ENCODE measurements around the gene LETM1.
A peak's percentile ranks its signal among the peaks of the same experiment; 100 is the strongest.

LETM1 gene

DNA sequence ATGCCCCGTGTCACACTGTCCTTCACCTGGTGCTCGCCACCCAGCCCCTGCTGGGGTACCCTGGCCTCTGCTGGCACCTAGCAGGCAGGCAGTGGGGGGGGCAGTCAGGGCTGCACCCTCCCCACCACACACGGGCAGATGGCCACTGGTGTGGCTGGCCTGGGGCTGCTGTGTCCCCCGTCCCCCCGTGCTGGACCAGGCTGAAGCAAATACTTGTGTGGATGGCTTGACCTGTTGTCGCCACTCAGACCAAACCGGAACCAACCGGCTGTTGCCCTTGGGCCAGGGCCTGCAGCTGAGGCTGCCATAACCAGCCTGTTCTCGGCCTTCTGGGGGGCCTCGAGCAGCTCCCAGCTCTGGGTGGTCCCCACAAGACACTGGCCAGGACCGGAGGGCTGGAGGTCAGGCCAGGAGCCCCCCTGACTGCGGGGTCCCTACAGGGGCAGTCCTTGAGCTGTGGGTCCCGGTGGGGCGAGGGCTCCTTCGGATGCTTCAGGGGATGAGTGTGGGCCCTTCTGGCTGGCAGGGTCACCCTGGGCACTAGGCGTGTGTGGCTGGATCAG, 58.6 kb downstream of the LETM1 start:
- H3K4me3 ChIP-seq (ENCODE audit: low read length in 2 of 2): no peak overlapping the region
- peak overlapping the region; percentile 58 for H2BK12ac ChIP-seq (ENCODE audit: low read length)
- H4K91ac ChIP-seq (ENCODE audit: low read depth, low read length, poor library complexity): no peak overlapping the region
- H3K27ac ChIP-seq (replicated peaks; ENCODE audit: low read length): no peak overlapping the region
- peak overlapping the region; percentile 83 for H3K18ac ChIP-seq (ENCODE audit: low read length)
- peaks cover 0 to 20% of the 10 kb centered on the region in 2 donors for H3K36me3 ChIP-seq (replicated peaks in 1 of 2; ENCODE audit: control insufficient read depth in 2 of 2, insufficient read depth in 2 of 2, low read length in 2 of 2)
- peak overlapping the region; percentile 3 for H4K8ac ChIP-seq (ENCODE audit: low read depth, low read length)
- H3K4me2 ChIP-seq (ENCODE audit: insufficient read depth, low read length, poor library complexity, severe bottlenecking): no peak overlapping the region
- H3K27me3 ChIP-seq (ENCODE audit: control insufficient read depth in 3 of 3, insufficient read depth in 3 of 3, low read depth in 1 of 3, low read length in 3 of 3): peaks cover 8 to 30% (median 11%) of the 10 kb centered on the region in 3 experiments
- peak overlapping the region; percentile 82 for H3K14ac ChIP-seq (ENCODE audit: low read length)
- no peak overlapping the region for H2BK120ac ChIP-seq (ENCODE audit: low read depth, low read length)
- H2BK5ac ChIP-seq (ENCODE audit: low read length): peak overlapping the region; percentile 75
- peaks cover 17% of the 10 kb centered on the region for H3K79me1 ChIP-seq (ENCODE audit: low read depth, low read length)
- peak overlapping the region; percentile 44 for H3K9ac ChIP-seq (ENCODE audit: low read depth, low read length, poor library complexity)
- H3K4me1 ChIP-seq (ENCODE audit: control insufficient read depth in 2 of 2, insufficient read depth in 1 of 2, low read depth in 1 of 2, low read length in 2 of 2): peaks cover 9 to 19% of the 10 kb centered on the region in 2 donors
- peak overlapping the region; percentile 85 for H3K23ac ChIP-seq (ENCODE audit: low read depth, low read length, poor library complexity)
- no peak overlapping the region for H3K4ac ChIP-seq (ENCODE audit: low read length)
- peak overlapping the region; percentile 90 for H2AK5ac ChIP-seq (ENCODE audit: low read depth, low read length)
- no peak overlapping the region for H2BK15ac ChIP-seq (ENCODE audit: low read length)
- WGBS, 2 donors (ENCODE audit: extremely low coverage in 2 of 2, insufficient read length in 2 of 2, insufficient replicate concordance in 1 of 2): no CpG with 5 or more reads among the region's 16 CpGs
- no peaks in the 10 kb centered on the region for H3K9me3 ChIP-seq (replicated peaks in 1 of 2; ENCODE audit: control insufficient read depth in 2 of 2, insufficient read depth in 1 of 2, low read depth in 1 of 2, low read length in 2 of 2)
- no peak for DNase-seq (ENCODE audit: low spot score)
- no peak overlapping the region for H2AFZ ChIP-seq (ENCODE audit: low read length)

DNA sequence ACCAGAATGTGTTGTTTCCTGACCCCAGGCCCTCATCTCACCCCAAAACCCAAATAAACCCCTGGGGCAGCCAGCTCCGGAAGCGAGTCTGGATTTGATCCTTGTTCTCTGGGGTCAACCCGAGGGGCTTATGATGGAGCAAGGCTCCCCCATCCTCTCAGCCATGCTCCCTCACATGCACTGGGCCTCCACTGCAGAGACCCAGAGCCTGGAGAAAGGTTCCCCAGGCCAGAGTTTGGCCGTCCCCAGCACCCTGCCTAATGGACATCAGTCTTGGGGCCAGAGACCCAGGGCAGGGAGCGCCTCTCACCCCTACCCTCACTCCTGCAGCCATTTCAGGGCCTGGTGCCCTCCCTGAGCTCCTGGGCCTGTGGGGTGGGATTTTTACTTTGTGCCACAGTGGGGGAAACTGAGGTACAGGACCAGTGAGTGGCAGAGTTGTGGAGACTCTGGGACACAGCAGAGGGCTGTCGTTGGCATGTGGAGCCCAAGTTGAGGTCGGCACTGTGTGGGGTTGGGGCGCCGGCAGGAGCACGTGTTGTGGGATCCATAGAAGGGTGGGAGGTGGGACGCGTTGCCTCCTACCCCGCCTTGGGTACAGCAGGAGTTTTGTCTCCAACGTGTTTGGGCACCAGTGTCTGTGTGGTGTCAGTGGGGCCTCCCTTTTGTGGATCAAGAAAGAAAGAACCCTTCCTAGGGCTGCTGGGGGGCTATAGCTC, 59.3 kb downstream of the LETM1 start:
- no peak overlapping the region for H2AFZ ChIP-seq (ENCODE audit: low read length)
- peaks cover 0 to 2% of the 10 kb centered on the region in 2 donors for H3K9me3 ChIP-seq (replicated peaks in 1 of 2; ENCODE audit: control insufficient read depth in 2 of 2, insufficient read depth in 1 of 2, low read depth in 1 of 2, low read length in 2 of 2)
- peaks cover 0 to 13% of the 10 kb centered on the region in 2 donors for H3K36me3 ChIP-seq (replicated peaks in 1 of 2; ENCODE audit: control insufficient read depth in 2 of 2, insufficient read depth in 2 of 2, low read length in 2 of 2)
- WGBS, 2 donors (ENCODE audit: extremely low coverage in 2 of 2, insufficient read length in 2 of 2, insufficient replicate concordance in 1 of 2): no CpG with 5 or more reads among the region's 14 CpGs
- no peak overlapping the region for H3K4me3 ChIP-seq (ENCODE audit: low read length in 2 of 2)
- H3K4me2 ChIP-seq (ENCODE audit: insufficient read depth, low read length, poor library complexity, severe bottlenecking): no peak overlapping the region
- no peak overlapping the region for H2BK15ac ChIP-seq (ENCODE audit: low read length)
- peak overlapping the region; percentile 90 for H2AK5ac ChIP-seq (ENCODE audit: low read depth, low read length)
- no peak overlapping the region for H3K27ac ChIP-seq (replicated peaks; ENCODE audit: low read length)
- H3K4ac ChIP-seq (ENCODE audit: low read length): no peak overlapping the region
- peak overlapping the region; percentile 85 for H3K23ac ChIP-seq (ENCODE audit: low read depth, low read length, poor library complexity)
- peaks cover 11 to 36% (median 15%) of the 10 kb centered on the region in 3 experiments for H3K27me3 ChIP-seq (ENCODE audit: control insufficient read depth in 3 of 3, insufficient read depth in 3 of 3, low read depth in 1 of 3, low read length in 3 of 3)
- peak overlapping the region; percentile 75 for H2BK5ac ChIP-seq (ENCODE audit: low read length)
- no peak overlapping the region for H3K14ac ChIP-seq (ENCODE audit: low read length)
- H2BK120ac ChIP-seq (ENCODE audit: low read depth, low read length): no peak overlapping the region
- H3K9ac ChIP-seq (ENCODE audit: low read depth, low read length, poor library complexity): no peak overlapping the region
- H4K91ac ChIP-seq (ENCODE audit: low read depth, low read length, poor library complexity): no peak overlapping the region
- H3K18ac ChIP-seq (ENCODE audit: low read length): peak overlapping the region; percentile 59
- no peak for DNase-seq (ENCODE audit: low spot score)
- H2BK12ac ChIP-seq (ENCODE audit: low read length): no peak overlapping the region
- H3K79me1 ChIP-seq (ENCODE audit: low read depth, low read length): peaks cover 15% of the 10 kb centered on the region
- no peak overlapping the region for H4K8ac ChIP-seq (ENCODE audit: low read depth, low read length)
- H3K4me1 ChIP-seq (ENCODE audit: control insufficient read depth in 2 of 2, insufficient read depth in 1 of 2, low read depth in 1 of 2, low read length in 2 of 2): peaks cover 11 to 19% of the 10 kb centered on the region in 2 donors

DNA sequence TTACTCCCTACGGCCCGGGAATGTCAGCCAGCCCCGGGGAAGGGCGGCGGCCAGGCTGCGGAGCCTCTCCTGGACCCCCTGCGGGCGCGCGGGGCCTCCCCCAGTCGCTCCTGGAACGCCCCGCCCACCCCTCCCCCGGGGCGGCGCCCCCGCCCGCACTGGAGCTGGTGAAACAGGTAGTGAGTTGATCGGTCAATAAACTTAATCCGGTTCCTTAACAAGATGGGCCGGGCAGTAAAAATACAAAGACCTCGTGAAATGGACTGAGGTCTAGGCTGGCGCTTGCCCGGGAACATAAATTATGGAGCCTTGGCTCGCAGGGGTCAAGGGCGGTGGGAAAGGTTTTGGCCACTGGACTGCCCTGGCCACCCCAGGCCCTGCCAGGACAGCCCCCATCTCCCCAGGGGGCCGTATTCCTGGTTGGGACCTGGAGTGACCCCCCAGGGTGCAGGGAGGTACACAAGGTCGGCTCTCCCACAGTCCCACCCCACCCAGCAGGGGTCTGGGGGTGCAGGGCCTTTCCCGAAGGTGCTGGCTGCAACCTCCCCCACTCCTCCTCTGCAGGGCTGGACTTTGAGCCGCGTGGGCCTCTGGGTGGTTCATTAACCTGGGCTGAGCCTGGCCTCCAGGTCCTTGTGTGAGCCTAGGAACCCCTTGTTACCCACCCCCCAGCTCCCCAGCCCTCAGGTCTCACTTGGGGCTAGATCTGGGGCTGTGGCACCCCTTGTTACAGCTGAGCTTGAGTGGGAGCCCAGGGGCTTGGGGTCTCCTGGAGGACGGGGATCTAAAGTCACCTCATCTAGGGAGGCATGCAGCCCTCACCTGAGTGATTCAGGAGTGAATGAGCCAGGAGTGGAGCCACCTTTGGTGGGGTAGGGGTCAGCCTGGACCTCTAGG, 60.4 kb downstream of the LETM1 start:
- no peak for DNase-seq (ENCODE audit: low spot score)
- no peak overlapping the region for H4K91ac ChIP-seq (ENCODE audit: low read depth, low read length, poor library complexity)
- H2BK15ac ChIP-seq (ENCODE audit: low read length): peak overlapping the region; percentile 3
- H3K79me1 ChIP-seq (ENCODE audit: low read depth, low read length): peaks cover 15% of the 10 kb centered on the region
- H3K4ac ChIP-seq (ENCODE audit: low read length): no peak overlapping the region
- no peak overlapping the region for H3K9ac ChIP-seq (ENCODE audit: low read depth, low read length, poor library complexity)
- H3K4me3 ChIP-seq (ENCODE audit: low read length in 2 of 2): peak overlapping the region in 1 of 2 donors; percentile 64
- peak overlapping the region; percentile 13 for H2AK5ac ChIP-seq (ENCODE audit: low read depth, low read length)
- H2AFZ ChIP-seq (ENCODE audit: low read length): peak overlapping the region; percentile 73
- peaks cover 11 to 41% (median 25%) of the 10 kb centered on the region in 3 experiments for H3K27me3 ChIP-seq (ENCODE audit: control insufficient read depth in 3 of 3, insufficient read depth in 3 of 3, low read depth in 1 of 3, low read length in 3 of 3)
- peaks cover 0 to 10% of the 10 kb centered on the region in 2 donors for H3K36me3 ChIP-seq (replicated peaks in 1 of 2; ENCODE audit: control insufficient read depth in 2 of 2, insufficient read depth in 2 of 2, low read length in 2 of 2)
- peak overlapping the region; percentile 94 for H3K4me2 ChIP-seq (ENCODE audit: insufficient read depth, low read length, poor library complexity, severe bottlenecking)
- no peak overlapping the region for H3K23ac ChIP-seq (ENCODE audit: low read depth, low read length, poor library complexity)
- no peak overlapping the region for H2BK120ac ChIP-seq (ENCODE audit: low read depth, low read length)
- no peak overlapping the region for H3K14ac ChIP-seq (ENCODE audit: low read length)
- H3K18ac ChIP-seq (ENCODE audit: low read length): peak overlapping the region; percentile 97
- H3K4me1 ChIP-seq (ENCODE audit: control insufficient read depth in 2 of 2, insufficient read depth in 1 of 2, low read depth in 1 of 2, low read length in 2 of 2): peaks cover 11 to 19% of the 10 kb centered on the region in 2 donors
- no peak overlapping the region for H2BK5ac ChIP-seq (ENCODE audit: low read length)
- H3K27ac ChIP-seq (replicated peaks; ENCODE audit: low read length): no peak overlapping the region
- WGBS, 2 donors (ENCODE audit: extremely low coverage in 2 of 2, insufficient read length in 2 of 2, insufficient replicate concordance in 1 of 2): no CpG with 5 or more reads among the region's 32 CpGs
- peaks cover 0 to 2% of the 10 kb centered on the region in 2 donors for H3K9me3 ChIP-seq (replicated peaks in 1 of 2; ENCODE audit: control insufficient read depth in 2 of 2, insufficient read depth in 1 of 2, low read depth in 1 of 2, low read length in 2 of 2)
- H4K8ac ChIP-seq (ENCODE audit: low read depth, low read length): no peak overlapping the region
- no peak overlapping the region for H2BK12ac ChIP-seq (ENCODE audit: low read length)

Measured in neuronal stem cell (in vitro differentiated cells).